Nucleus accumbens (tissue), 56 donors: ENCODE results near the gene AGPS.

Experiments used
- DNase-seq, 56 donors: peaks; one replicate each; lab custom pipeline; 2025; lab: John Stamatoyannopoulos, UW

The AGPS gene

DNA sequence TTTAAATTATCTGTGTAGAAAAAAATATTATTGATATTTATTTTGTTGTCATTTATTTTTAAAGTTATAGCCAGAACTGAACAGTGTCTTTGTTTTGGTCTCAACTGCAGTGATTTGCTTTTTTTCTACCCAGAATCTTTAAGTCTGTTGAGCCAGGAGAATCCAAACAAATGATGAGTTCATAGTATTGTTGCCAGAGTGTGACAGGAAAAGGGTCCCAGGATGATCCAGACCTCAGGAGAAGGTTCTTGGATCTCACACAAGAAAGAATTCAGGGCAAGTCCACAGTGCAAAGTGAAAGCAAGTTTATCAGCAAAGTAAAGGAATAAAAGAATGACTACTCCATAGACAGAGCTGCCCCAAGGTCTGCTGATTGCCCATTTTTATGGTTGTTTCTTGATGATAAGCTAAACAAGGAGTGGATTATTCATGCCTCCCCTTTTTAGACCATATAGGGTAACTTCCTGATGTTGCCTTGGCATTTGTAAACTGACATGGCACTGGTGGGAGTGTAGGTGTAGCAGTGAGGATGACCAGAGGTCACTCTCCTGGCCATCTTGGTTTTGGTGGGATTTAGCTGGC lies 127.1 kb downstream of the AGPS start:
- DNase-seq: no peak

DNA sequence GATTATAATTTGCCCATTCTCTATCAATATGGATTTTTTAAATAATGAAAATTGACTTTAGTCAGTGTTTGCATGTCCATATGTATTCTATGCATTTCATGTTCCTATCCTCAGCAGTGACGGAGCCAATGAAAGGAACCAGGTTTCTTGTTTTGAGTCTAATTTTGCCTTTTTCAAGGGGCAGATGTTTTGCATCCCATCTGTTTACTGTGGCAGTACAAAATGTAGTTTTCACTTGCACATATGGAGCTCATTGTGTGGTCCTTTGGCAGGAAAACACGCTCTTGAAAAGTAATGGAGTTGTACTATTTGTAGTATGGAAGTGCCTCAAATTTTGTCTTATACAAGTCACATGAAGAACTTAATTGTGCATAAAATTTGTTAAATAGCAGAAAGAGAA lies 127.8 kb downstream of the AGPS start:
- DNase-seq: no peak

DNA sequence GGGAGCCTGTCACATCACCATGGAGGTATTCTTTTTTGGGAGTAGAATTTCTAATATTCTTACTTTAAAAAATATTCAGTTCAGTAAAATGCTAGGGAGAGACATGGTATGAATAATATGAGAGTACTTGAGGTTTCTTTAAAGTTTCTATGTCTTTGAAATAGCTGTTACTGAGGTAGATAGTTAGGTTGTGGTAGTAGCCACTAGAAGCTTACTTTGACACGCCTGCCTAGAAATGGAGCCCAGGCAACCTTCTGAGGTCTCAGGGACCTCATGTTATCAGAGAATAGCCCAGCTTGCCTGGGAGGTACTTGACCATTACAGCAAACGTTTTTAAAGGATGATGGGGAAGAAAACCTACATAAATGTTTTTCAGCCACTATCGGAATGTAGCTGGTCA lies 131.2 kb downstream of the AGPS start:
- DNase-seq: no peak

DNA sequence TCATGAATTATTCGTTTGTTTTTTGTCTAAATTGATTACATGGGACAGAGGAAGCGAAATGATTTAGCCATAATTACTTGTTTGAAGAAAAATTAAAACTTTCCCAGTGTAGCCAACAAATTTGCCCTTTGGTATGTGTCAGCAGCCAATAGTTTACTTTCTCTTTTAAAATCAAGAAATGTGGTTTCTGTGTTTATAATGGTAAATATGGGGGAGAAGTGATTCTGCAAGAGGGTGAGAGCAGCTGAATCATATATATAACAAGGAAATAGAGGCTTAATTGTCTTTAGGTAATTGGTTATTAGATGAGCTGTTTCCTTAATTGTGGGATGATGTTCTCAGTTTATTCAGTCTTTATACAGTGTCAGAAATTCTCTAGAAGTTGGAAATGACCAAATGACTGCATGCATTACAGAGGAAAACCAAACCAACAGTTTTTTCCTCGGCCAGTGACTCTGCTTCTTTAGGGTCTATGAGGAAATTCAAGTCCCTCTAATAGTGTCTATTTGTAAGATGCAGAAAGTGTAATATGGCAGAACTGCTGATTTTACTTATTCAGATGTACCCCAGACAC lies 132.9 kb downstream of the AGPS start:
- DNase-seq: no peak

DNA sequence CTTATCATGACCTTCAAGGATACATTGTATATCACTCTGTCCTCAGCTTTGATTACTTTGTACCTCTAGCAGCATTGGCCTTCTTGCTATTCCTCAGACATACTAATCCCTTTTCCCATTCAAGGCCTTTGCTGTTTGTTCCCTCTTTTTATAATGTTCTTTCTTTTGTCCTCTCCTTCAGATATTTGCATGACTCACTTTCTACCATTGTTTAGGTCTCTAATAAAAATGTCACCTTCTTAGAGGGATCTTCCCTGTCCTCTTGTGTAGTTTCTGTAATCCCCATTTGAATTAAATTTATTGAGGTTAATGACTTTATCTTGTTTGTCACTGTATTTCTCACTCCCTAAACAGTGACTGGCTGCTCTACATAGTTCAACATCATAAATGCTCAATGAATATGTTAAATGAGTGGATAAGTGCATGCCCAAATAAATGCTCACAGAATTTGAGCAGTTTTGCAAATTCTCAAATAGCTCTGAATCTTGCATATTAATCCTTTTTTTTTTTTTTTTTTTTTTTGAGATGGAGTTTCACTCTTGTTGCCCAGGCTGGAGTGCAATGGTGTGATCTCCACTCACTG lies 135.9 kb downstream of the AGPS start:
- DNase-seq: no peak

DNA sequence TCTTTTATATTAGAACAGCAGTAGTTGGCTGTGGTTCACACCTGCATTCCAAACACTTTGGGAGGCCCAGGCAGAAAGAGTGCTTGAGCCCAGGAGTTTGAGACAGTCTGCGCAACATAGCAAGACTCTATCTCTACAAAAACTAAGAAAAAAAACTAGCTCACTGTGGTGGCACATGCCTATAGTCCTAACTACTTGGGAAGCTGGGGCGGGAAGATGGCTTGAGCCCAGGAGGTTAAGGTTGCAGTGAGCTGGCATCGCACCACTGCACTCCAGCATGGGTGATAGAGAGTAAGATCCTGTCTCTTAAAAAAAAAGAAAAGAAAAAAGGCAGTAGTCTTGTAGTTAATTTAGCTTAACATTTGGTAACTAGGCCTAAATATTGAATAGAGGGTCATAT lies 136.6 kb downstream of the AGPS start:
- DNase-seq: no peak

DNA sequence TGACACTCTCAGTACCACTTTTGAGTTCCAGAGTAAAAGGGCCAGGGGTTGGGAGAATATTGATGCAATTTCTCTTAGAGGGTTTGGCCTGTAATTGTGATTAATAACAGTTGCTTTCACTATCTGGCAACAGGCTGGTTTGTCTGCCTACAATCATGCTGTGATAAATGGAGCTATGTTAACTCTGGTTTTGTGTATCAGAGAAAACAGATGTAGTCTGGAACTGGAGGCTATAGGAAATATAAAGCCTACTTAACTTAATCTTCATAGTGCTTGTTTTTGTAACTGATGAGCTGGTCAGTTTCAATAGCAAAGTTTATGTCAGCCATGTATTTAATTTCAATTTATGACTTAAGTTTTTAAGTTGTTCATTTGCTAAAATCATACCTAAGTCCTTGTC lies 138.0 kb downstream of the AGPS start:
- DNase-seq: no peak

DNA sequence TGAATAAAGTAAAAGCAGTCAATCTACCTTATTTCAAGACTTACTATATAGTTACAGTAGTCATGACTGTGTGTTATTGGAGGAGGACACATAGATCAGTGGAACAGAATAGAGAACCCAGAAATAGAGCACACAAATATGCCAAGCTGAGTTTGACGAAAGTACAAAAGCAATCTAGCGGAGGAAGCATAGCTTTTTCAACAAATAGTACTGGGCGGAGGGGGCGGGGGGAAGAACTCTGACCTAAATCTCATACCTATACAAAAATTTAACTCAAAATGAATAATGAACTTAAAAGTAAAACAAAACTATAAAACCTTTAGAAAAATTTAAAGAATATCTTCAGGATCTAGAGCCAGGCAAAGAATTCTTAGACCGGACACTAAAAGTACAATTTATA lies 139.1 kb downstream of the AGPS start:
- no peak for DNase-seq

DNA sequence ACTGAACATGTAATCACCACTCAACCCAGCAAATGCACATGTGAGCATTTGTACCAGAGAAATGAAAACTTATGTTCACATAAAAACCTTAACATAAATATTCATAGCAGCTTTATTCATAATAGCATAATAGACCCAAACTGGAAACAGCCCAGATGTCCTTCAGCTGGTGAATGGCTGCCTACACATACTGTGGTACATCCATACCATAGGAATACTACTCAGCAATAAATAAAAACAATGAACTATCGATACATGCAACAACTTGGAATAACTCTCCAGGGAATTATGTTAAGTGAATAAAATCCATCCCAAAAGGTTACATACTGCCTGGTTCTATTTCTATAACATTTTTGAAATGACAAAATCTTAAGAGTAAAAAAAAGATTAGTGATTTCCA lies 140.0 kb downstream of the AGPS start:
- no peak for DNase-seq

DNA sequence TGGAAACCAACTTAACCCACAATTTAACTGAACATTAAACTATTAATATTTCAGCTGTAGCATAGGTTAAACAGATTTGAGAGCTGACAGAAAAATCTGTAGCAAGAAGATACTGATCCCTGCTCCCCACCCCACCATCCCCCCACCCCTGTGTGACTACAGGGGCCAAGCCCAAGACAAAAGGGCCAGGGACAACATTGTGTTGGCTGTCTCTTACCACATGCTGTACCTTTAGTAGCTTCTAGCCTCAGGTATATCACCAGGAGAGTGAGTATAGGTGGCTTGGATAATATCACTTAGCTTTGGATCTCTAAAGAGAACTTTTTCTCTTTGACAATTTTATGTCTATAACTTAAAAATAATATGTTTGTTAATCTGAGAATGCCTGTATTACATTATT lies 140.7 kb downstream of the AGPS start:
- DNase-seq: no peak

DNA sequence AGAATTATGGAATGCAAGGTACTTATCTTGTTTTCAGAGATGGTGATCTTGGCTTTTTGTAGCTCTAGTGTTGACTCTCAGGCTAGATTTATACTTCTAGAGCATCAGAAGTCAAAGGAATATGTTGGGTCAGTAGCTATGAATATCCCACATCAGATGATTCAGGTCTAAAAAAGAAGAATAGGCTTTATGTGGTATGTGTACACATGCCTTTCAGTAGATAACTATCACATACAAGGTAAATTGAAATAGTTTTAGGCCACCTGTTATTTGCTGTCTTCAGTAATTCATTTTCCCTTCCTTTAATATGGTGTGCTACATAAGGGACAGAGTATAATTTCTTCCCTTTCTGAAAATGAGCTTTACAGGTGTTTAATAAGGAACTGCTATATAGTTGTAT lies 142.4 kb downstream of the AGPS start:
- DNase-seq: no peak

DNA sequence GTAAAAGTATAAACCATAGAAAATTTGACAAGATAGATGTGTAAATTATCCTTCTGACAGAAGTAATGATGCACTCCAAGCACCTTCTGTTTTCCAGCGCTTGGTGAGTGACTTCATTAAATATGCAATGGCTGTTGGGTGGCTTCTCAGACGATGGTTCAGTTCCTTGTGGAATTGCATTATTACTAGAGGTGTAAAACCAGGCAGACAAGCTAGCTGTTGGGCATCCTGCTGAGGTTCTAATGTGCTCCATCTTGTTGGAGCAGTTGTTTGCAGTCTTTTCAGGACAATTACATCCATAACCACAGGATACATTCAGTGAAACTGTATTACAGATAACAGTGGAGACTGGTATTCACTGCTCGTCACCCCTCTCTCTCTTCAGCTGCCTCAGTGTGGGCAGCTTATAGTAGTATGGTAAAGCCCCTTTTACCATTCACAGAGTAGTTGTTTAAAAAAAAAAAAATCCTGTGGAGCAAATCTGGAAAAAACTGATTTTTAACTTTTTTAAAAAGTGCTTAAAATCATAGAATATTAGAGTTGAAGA lies 143.5 kb downstream of the AGPS start:
- no peak for DNase-seq

DNA sequence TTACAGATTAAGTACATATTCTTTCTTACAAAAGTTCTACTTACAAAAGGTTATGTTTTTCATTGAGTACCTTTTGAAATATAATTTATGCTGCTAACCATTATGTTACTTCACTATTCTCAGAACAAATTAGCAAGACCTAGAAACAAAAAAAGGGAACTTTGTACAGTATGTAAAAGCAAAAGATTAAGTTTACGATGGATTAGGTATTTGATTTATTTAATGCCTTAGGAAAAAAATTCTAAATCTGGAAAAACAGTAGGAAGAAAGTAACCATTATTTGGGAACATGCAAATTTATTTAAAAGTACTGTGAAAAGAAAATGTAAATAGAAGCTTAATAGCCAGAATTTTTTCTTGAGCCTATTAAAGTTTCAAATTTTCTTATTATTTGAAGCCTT lies 144.6 kb downstream of the AGPS start:
- DNase-seq: no peak

DNA sequence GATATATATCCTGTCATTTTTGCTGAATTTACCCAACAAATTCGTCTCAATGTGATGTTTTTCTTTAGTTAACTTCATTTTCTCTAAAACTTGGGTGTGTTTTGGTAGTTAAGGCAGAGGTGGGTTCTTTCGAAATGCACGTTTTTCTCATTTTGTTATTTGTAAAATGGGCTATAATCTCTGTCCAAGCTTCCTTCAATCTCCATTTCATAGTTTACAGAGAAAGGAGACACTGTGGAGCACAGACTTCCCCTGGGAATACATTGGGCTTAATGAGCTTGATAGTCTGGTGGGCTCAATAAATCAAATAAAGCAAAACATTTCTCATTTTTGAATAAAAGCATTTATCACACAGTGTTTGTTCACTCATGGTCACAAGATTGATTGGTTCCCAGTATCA lies 145.1 kb downstream of the AGPS start:
- no peak for DNase-seq

DNA sequence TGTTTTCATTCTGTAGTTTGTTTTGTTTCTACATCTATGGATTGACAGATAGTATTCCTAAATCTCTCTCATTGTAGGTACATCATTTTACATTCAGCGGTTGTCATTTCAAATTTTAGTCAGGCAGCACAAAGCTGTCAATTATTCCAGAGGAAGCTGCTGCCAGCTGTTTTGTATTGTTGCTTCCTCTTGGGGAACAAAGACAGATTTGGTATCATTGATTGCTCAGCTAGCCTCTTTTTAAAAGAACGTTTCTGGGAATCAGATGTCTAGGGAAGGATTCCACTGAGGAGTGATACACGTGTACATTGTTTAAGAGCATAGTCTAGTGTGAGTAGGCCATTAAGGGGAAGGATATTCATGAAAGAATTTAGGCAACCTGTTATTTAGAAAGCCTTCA lies 145.8 kb downstream of the AGPS start:
- peak in 1 of 56 donors; percentile 1 for DNase-seq

DNA sequence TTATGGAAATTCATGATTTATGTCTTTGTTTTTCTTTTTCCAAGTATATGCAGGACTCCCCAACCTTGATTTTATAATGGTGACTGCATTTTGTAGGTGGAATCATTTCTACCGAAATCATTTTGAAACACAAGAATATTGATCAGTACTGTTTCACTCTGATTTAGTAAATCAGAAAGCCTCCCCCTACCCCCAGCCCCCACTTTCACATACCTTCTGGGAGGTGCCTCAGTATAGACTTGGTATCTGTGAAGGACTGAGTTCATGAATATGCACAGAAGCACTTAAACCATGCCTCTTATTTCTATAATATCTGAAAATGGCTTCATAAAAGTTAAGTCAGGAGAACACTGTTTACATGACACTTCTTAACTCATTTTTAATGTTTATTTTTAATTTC lies 147.7 kb downstream of the AGPS start:
- no peak for DNase-seq

DNA sequence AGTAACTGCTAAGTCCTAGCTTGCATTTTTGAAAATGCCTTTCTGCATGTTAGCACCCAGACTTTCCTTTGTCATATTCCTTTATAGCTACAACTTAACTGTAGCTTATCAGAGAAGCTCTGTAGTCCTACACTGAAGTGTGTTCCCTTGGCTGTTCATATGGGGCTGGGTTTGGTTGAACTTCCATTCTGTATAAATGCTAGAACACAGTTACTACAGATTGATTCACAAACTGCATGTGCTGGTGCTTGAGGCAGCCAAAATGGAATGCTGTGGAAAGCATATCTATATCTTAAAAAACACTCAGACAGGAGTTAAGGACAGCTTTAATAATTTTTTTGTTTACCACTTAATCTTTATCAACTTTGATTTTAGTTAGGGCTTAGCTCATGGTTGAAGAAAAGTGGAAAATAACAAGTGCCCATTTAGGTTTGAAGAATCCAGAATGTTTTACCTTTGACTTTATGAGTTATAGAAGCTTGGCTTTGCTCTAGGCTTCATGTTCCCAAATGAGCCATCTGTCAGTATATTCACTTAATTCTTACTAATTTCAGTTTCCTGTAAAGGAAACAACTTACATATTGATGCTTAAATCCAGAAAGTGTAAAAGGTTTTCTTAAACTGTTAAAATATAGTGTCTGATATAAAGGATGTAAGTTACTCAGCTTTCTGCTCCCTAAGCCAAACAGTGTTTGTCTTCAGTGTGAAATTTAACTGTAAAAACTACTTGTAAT lies 148.9 kb downstream of the AGPS start:
- DNase-seq: no peak

DNA sequence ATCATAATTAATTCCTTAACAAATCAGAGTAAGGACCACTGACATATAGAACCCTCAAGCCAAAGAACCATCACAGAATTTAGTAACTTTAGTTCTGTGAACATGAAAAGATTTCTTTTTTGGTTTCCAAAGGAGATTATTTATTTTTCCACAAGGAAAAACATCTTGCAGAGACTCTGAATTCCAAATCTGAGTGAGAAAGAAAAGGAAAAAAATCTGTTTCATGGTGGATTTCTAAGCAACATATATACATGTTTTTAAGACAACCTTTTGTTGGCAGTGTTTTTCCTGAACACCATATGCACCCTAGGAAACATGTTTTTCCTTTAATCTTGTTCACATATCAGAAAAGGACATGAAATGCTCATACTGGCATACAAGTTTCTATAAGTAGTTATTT lies 149.8 kb downstream of the AGPS start:
- no peak for DNase-seq

DNA sequence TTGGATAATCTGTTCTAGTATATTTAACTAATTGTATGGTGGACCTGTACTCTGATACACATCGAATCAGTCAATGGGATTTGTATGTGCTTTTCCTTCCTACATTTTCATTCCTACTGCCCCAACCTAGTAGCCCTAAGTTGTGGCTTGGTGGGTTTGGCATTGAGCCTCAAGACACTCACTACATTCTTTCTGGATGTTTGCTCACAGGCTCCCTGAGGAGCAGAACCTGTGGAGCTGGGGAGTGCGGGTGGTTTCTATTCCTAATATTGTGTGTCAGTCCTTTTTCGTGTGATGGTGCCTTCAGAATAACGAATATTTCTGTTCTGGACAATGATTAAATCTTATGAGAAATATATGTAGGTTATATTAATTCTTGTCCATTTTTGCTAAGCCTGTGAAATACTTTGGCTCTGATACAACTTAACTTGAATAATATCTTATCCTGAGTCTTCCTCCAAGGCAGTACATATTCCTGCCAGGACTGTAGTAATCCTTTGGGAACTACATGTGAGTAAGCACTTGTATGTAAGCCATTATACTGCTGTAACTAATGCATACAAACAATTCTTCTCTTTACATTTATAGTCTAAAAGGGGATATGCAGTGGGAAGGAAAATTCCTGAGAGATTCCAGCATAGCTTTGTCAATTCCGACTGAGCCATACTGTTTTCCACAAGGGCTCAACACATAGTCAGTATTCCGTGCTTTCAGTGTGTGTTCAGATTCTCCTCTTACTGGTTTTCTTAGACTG lies 150.6 kb downstream of the AGPS start:
- DNase-seq: no peak

DNA sequence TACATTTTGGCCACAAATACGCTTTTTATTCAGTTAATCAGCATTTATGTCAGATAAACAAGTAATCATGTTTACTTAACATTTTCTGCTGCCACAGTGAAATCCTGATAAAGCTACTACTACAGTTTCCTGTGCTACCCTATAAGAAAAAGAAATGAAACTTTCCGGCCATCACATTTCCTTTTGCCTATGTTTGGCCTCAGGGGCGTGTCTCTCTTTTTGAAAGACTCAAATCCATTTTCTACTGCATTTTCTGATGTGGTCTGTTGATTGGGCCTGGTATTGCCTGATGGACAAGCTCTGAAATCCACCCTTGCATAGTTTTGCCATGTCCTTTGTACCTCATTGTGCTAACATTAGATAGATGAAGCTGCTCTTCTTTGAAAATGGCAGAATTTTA lies 152.6 kb downstream of the AGPS start:
- no peak for DNase-seq

DNA sequence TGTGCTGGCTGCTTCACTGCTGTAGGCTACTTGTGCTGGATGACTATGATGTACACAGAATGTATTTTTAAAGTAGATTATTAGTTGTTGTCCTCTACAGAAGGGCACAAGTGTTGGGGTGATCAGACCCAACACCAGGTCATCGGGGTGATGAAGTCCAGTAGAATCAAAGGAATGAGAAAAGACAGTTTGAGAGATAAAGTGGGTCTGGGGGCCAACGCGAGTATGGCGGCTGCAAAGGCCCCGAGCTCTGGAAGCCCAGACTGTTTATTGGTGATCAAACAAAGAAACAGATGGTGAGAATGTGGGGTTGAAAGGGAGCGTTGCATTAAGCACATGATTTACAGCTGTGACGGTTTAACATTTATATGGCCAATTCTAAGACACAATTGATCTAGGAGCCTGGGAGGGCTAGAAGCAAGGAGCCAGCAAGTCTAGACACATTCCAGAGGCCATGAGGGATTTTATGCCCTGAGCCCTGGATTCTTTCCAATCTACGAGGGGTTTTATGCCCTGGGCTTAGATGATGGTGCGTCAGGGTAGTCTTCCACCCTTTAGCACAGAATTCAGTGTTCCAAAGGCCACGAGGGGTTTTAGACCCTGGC lies 153.5 kb downstream of the AGPS start:
- DNase-seq: no peak
